RWPE1 (cell line): ENCODE results near the gene SNX13.

Experiments used
- CTCF ChIA-PET: fragments of 350-600 bp; sonication (Branson Sonifier 250); formaldehyde crosslinking; extraction: SDS; loops from one replicate; lab custom pipeline; 2021; lab: Yijun Ruan, JAX
- POLR2A ChIA-PET: fragments of 400-600 bp; formaldehyde crosslinking; extraction: SDS; loops from one replicate; lab custom pipeline; 2020; ENCODE audit warnings: antibody characterized with exemption; ENCODE audit not compliant: low non-redundant PET; lab: Yijun Ruan, JAX
- DNase-seq: peaks from one replicate; pipeline ENCODE4 v3.0.0; 2012; ENCODE audit warnings: low spot score
- H3K27ac ChIP-seq: fragments of 450-650 bp; 2 replicates; pipeline ENCODE4 v1.5.1; 2017
- CTCF ChIP-seq: fragments of 450-650 bp; conservative IDR thresholded peaks from 2 replicates; pipeline ENCODE4 v1.5.1; 2017; ENCODE audit warnings: low read depth, mild to moderate bottlenecking

SNX13 gene

GRCh38 chr7:17965603-17966002 is 25.3 kb upstream of the SNX13 start:
- POLR2A ChIA-PET, result interaction anchor here (0.6 kb wide), 1 partner anchor 174 kb away, joined by 5 read pairs; no protein-coding TSS in a partner anchor
- no peak overlapping the region for H3K27ac ChIP-seq
- TF ChIP-seq CTCF, result no peak
- CTCF ChIA-PET, result interaction anchor here (1.0 kb wide), 1 partner anchor 9 kb away, joined by 3 read pairs; no protein-coding TSS in a partner anchor
- DNase-seq, result peak; percentile 41

DNA sequence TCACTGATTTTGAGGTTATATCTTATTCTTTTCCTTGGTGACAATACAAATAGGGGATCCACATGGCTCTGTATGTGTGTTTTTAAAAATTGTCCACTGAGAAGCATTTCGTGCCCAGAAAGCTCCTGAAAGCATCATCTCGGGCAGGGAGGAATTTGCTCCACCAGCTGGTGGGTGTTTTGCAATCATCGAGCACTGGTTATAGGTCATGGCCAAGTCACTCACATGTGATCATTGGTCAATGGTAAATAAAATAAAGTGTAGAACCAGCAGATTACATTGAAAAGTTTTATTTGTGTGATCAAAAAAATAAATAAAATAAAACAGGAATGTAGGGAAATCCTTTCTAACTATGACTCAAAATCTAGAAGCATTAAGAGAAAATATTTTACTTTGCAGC is 23.0 kb upstream of the SNX13 start:
- TF ChIP-seq CTCF, result no peak
- ChIA-PET POLR2A (no interaction called here), CTCF (interaction anchor here (0.9 kb wide), 1 partner anchor 26 kb away, joined by 6 read pairs; no protein-coding TSS in a partner anchor)
- H3K27ac ChIP-seq, result no peak overlapping the region
- DNase-seq, result no peak

- no peak overlapping the region for H3K27ac ChIP-seq
- CTCF ChIA-PET, result no interaction called here
- POLR2A ChIA-PET, result no interaction called here
- DNase-seq, result no peak
- TF ChIP-seq CTCF, result no peak
Observed at GRCh38 chr7:17962652-17963051, 22.4 kb upstream of the SNX13 start.

DNA sequence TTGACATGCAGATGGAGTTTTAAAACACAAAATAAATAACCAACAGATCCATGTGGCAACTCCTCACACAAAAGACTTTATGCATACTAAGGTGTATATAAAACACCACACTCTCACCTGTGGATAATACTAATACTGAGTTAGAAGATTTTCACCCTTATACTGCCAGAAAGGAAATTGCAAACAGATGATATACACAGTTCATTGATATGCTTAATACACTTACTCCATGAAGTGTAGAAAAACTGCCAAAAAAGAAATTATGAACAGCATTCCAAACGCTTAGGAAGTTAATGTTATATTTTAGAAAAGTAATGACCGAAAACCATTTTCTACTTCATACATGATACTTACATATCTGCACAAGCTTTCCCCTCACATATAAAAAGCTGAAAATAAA is 17.6 kb upstream of the SNX13 start:
- no peak for DNase-seq
- CTCF ChIA-PET, result interaction anchor here (0.5 to 0.6 kb wide), 2 partner anchors 88 to 135 kb away, joined by 3 to 4 read pairs; no protein-coding TSS in a partner anchor
- no peak for TF ChIP-seq CTCF
- H3K27ac ChIP-seq, result no peak overlapping the region
- POLR2A ChIA-PET, result no interaction called here

GRCh38 chr7:17952387-17952786 is 12.1 kb upstream of the SNX13 start:
- ChIA-PET POLR2A (no interaction called here), CTCF (no interaction called here)
- TF ChIP-seq CTCF, result no peak
- DNase-seq, result no peak
- no peak overlapping the region for H3K27ac ChIP-seq

- no peak overlapping the region for H3K27ac ChIP-seq
- ChIA-PET POLR2A (no interaction called here), CTCF (no interaction called here)
- no peak for DNase-seq
- TF ChIP-seq CTCF, result no peak
Observed at GRCh38 chr7:17951742-17952254, 11.5 kb upstream of the SNX13 start.
